C4-2B (cell line): Measurements from ENCODE around the gene STX12.
A peak's percentile ranks its signal among the peaks of the same experiment; 100 is the strongest.
"Not testable (repeated sequence)": the region's sequence is repeated elsewhere in the genome, so short reads cannot be mapped to it uniquely, and the experiment has no call there.

ENCODE experiments used
- H3K27ac ChIP-seq: fragments of 450-650 bp; 2 replicates; pipeline ENCODE4 v1.5.1; 2017
- ZFX ChIP-seq: fragments of 450-650 bp; IDR thresholded peaks from 2 replicates; pipeline ENCODE4 v1.6.1; 2017
- TF ChIP-seq, protein P1 (sequence below): fragments of 450-650 bp; conservative IDR thresholded peaks from 2 replicates; pipeline ENCODE4 v1.5.1; 2017; ENCODE audit warnings: mild to moderate bottlenecking

Gene STX12

DNA sequence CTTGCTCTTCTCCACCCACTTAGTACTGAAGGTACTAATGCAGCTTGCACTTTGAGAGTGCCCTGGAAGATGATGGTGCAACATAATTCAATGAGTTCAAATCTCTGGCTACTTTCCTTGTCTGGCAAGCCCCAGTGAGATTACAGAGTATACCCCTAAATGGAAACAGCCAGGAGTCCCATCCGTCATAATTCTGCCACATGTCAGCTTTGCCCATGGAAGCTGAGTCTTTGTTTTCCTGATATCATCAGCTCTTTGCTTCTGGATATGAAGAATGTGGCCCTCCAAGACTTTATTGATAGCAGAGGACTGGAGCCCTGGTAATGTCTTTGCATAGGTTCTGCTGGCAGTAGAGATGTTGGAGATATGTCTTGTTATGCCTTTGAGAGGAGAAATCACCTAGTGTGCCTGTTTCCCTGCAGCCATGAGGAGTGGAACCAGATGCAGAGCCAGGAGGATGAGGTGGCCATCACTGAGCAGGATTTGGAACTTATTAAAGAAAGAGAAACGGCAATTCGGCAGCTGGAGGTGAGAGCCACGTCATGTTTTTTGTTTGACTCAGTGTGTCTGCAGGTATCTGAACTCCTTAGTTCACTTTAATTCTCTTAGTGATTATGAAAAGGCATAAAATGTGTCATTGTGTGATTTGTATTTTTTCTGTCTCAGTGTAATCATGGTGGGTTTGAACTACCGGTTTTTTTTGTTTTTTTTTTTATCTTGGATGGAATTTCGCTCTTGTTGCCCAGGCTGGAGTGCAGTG lies 38.9 kb downstream of the STX12 start:
- H3K27ac ChIP-seq = no peak overlapping the region
- TF ChIP-seq, protein P1, sequence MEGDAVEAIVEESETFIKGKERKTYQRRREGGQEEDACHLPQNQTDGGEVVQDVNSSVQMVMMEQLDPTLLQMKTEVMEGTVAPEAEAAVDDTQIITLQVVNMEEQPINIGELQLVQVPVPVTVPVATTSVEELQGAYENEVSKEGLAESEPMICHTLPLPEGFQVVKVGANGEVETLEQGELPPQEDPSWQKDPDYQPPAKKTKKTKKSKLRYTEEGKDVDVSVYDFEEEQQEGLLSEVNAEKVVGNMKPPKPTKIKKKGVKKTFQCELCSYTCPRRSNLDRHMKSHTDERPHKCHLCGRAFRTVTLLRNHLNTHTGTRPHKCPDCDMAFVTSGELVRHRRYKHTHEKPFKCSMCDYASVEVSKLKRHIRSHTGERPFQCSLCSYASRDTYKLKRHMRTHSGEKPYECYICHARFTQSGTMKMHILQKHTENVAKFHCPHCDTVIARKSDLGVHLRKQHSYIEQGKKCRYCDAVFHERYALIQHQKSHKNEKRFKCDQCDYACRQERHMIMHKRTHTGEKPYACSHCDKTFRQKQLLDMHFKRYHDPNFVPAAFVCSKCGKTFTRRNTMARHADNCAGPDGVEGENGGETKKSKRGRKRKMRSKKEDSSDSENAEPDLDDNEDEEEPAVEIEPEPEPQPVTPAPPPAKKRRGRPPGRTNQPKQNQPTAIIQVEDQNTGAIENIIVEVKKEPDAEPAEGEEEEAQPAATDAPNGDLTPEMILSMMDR = no peak
- TF ChIP-seq ZFX = no peak

DNA sequence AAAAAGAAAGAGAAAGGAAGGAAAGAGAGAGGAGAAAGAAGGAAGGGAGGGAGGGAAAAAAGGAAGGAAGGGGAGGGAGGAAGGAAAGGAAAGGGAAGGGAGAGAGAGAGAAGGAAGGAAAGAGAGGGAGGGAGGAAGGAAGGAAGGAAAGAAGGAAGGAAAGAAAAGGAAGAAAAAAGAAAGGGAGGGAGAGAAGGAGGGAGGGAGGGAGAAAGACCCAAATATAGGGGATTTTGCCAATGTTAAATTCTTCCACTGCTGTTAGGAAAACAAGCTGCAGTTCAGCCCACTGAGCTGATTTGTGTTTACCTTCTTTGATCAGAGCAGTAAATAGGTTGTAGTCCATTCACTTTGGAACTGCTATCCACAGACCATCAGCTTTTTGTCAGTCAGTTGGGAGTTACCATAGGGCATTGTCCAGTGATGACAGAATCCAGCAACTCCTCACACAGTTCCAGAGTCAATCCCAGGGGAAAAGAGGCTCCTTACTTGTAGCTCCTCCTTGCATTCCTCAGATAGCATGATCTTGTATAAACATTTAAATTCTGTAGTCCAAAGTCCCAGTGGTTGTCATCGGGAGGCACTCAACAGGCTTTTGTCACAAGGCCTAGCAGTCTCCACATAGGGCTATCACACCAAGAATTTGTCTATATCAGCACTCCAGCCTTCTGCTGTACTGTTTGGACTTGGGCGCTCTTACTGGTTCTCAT lies 44.1 kb downstream of the STX12 start:
- TF ChIP-seq ZFX = no peak
- TF ChIP-seq, protein P1 = no peak
- no peak overlapping the region for H3K27ac ChIP-seq

DNA sequence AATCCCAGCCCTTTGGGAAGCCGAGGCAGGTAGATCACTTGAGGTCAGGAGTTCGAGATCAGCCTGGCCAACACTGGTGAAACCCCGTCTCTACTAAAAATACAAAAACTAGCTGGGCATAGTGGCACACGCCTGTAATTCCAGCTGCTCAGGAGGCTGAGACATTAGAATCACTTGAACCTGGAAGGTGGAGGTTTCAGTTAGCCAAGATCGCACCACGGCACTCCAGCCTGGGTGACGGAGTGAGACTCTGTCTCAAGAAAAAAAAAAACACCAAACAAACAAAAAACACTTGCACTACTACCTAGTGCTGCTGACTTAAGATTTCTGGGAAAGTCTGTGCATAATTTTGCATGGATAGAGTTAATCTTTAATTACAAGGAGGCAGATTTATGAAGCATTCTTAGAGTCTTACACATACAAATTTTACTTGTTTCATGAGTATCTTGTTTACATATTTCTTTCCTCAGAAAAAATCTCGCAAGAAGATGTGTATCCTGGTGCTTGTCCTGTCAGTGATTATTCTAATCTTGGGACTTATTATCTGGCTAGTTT lies 48.8 kb downstream of the STX12 start:
- H3K27ac ChIP-seq = no peak overlapping the region
- TF ChIP-seq ZFX = no peak
- TF ChIP-seq, protein P1 = no peak

DNA sequence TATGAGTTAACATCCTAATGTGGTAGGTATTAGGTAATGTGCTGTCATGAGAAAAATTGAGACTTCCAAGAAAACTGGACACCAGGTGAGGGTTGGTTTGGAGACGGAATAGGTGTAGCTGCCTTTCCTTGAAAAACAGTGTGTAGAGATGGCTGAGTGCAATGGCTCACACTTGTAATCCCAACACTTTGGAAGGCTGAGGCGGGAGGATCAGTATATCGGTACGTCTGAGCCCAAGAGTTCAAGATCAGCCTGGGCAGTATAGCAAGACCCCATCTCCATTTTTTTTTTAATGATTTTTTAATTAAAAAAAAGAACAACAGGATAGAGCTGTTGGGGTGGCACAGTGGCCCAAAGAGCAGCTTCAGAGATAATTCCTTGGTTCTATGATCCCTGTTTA lies 50.8 kb downstream of the STX12 start:
- no peak overlapping the region for H3K27ac ChIP-seq
- TF ChIP-seq, protein P1 = no peak
- no peak for TF ChIP-seq ZFX

DNA sequence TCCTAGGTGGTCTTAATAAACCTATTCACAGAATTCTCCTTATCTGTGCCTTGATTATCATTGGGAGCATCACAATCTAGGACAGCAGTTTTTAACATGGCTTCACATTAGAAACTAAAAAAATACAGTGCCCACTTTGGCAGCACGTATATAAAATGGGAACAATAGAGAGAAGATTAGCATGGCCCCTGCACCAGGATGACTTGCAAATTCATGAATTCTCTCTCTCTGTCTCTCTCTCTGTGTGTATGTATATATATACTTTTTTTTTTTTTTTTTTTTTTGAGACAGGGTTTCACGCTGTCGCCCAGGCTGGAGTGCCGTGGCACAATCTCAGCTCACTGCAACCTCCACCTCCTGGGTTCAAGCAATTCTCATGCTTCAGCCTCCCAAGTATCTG lies 51.4 kb downstream of the STX12 start:
- no peak overlapping the region for H3K27ac ChIP-seq
- TF ChIP-seq, protein P1 = no peak
- no peak for TF ChIP-seq ZFX

DNA sequence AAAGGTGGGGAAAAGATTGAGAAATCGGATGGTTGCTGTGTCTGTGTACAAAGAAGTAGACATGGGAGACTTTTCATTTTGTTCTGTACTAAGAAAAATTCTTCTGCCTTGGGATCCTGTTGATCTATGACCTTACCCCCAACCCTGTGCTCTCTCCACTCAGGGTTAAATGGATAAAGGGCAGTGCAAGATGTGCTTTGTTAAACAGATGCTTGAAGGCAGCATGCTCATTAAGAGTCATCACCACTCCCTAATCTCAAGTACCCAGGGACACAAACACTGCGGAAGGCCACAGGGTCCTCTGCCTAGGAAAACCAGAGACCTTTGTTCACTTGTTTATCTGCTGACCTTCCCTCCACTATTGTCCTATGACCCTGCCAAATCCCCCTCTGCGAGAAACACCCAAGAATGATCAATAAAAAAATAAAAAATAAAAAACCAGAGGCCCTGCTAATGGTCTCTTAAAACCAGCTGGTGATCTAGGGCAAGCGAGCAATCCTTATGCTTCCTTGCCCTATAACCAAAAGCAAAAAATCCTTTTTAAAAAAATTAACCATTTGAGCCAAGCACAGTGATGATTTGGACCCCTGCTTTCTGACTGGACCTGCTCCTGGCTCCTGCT lies 56.4 kb downstream of the STX12 start:
- not testable (repeated sequence) for H3K27ac ChIP-seq

DNA sequence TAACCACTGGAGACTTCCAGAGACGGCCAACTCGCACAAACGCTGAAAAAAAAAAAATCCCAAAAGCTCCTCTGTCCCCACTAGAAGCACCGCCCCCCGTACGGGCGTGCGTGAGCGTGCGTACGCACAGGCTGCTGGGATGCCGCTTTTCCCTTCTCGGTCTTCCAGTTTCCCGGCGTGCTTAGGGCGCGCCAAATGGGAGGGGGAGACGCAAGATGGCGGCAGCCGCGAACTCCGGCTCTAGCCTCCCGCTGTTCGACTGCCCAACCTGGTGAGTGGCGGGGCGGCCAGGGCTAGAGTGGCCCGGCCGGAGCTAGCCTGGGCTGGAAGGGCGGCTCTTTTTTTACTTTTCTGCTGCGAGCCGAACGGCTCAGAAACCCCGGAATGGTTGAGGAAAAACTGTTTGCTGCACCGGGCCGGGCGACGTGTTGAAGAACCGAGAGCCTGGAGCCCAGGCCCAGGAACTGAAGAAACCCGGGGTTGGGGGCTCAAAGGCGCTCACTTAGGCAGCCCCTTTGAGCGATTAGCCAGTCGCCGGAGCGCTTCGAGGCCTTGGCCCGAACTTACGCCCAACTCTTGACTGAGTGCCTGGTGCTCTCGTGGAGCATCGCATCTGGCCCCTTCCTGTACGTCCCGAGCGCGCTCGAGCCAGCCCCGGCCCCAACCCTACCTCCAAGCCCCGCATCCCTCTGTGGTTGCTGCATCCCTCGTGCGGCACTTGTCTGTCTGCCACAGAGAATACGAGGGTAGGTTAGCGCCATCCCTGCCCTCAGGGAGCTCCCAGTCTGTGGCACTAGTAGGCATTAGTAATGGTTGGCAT lies 57.8 kb downstream of the STX12 start, which contains the start of gene PPP1R8:
TSS of gene PPP1R8 (plus strand) at position 162 of the 820 bp plus-strand sequence. CDS start at position 216, 54 bp downstream.
- peak; percentile 90 for TF ChIP-seq ZFX
- TF ChIP-seq, protein P1 = no peak
- H3K27ac ChIP-seq = peak within 1 kb of the TSS; percentile 88
